Central memory CD4-positive, alpha-beta T cell (primary cell): ENCODE results near the gene RARA.

Experiments
- DNase-seq: peaks from one replicate; pipeline ENCODE4 v3.0.0; 2022

The RARA gene

DNA sequence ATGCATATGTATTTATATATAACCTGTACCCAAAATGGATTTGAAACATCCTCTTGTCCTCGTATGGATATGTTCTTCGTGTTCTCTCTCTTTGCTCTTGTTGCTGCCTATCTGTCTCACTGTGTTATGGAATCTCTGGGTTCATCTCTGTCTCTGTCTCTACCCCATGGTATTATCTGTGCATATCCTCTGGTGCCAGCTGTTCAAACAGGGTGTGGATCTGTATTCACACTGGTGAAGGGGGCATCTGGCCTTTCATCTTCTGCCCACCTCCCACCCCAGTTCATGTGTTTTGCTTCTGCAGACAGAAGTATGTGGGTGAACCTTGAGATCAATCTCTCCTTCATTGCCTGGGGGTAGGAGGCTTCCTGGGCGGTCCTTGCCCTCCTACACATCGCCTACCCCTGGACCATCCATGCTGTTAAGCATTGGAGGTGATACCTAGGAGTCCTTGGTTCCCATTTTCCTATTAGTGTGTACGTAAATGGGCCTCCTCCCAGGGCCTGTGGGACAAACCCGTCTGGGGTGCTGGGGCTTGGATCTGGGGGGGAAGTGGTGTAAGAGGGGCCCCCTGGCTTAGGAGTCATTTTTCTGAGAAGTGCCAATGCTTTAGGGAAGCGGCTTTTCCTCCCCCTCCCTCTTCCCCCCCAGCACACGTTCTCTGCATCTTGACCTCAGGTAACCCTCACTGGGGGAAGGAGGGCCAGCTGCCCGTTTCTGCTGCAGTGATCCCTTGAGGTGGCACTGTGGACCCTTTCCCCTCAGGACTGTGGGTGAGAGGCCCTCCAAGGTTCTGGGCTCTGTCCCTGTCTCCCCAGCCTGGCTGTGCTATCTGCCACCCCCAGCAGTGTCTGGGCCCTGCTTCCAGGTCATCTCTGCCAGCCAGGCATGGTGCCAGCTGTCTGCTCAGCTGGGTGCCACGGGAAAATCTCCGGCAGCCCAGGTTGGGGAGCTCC, 21.1 kb downstream of the RARA start:
- no peak for DNase-seq

DNA sequence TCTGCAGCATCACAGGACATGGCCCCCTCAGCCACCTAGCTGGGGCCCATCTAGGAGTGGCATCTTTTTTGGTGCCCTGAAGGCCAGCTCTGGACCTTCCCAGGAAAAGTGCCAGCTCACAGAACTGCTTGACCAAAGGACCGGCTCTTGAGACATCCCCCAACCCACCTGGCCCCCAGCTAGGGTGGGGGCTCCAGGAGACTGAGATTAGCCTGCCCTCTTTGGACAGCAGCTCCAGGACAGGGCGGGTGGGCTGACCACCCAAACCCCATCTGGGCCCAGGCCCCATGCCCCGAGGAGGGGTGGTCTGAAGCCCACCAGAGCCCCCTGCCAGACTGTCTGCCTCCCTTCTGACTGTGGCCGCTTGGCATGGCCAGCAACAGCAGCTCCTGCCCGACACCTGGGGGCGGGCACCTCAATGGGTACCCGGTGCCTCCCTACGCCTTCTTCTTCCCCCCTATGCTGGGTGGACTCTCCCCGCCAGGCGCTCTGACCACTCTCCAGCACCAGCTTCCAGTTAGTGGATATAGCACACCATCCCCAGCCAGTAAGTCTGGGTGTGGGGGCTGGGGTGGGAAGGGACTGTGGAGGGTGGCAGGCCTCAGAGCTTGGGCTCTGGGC, 22.0 kb downstream of the RARA start:
- DNase-seq = no peak

DNA sequence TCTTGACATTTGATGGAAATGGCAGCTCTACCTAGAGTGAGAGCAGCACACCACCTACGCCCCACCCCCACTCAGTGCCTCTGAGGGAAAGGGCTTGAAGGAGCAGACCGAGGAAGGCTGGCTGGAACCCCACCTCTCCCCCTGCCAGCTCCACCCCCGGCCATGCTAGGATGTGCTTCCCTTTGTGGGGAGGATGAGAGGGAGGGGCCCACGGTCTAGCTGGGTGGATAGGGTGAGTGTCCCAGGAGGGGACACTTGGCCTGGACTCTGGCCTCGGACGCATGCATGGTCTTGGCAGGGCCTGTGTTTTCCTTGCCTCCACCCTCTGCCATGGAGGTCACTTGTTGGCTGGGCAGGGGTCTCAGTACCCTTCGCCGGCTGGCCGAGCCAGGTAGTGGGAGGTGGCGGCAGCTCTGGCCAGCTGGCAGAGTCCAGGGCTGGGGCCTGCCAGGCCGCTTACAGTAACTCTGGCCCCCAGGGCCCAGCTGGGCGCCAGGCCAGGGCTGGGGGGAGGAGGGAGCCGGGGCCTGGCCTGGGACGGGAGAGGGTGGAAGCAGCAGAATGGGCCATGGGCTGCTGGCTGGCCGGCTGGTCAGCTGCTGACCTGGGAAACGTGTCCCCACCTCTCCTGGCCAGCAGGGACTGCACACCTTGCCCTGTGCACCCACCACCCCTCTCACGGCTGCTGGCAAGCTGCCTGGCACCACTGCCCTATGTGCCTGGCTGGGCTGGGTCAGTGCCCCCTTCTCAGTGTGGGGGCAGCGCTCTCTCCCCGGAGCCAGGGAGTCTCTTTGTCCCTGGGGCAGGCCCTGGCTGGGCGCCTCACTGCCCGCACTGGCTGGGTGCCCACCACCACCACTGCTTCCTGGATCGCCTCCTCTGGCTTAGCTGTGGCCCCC, 23.0 kb downstream of the RARA start:
- no peak for DNase-seq

DNA sequence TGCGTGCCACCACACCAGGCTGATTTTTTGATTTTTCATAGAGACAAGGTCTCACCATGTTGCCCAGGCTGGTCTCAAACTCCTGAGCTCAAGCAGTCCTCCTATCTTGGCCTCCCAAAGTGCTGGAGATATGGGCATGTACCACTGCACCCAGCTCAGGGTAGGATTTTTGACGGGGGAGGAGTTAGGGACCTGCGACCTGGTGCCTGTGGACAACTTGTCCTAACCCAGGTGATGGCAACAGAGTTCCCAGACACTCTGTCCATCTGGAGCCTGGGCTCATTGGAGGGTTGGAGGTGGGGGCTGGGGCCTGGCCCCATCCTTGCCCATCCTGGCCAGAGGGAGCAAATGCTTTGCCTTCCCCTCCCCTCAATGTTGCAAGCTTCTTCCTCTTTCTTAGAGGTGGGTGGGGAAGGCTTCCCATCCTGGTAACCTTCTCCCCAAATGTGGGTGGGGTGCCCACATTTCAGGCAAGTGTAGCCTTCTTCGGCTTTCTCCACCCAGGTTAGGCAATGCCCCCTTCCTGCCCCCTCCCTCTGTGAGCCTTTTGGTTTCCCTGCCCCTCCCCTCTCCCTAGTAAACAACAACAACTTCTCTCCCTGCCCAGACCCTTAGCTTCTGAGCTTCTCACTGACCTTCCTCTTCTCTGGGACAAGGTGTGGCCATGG, 24.9 kb downstream of the RARA start:
- DNase-seq = no peak

DNA sequence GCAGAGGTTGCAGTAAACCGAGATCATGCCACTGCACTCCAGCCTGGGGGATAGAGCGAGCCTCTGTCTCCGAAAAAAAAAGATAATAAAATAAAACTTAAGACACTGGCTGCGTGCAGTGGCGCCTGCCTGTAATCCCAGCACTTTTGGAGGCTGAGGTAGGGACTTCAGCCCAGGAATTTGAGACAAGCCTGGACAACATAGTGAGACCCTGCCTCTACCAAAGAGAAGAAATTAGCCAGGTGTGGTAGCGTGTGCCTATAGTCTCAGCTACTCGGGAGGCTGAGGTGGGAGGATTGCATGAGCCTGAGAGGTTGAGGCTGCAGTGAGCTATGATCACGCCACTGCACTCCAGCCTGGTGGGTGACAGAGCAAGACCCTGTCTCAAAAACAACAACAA, 26.6 kb downstream of the RARA start:
- no peak for DNase-seq

DNA sequence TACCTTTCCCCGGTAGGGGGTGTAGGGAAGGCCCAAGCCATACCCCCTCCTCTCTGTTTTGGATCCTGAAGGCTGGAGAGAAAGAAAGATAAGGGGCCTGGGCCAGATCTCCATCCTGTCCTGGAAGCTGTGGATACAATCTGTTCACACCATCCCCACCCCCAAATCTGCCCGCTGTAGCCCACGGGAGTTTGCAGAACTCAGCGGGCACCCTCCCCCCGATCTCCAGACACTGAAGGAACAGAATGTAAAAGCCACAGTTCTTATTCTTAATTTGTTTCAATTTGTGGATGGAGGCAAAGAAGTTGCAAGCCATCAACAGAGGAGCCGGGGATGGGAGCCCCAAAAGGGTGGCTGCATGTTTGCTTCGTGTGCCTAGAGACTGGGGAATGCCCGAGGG, 28.4 kb downstream of the RARA start:
- no peak for DNase-seq

DNA sequence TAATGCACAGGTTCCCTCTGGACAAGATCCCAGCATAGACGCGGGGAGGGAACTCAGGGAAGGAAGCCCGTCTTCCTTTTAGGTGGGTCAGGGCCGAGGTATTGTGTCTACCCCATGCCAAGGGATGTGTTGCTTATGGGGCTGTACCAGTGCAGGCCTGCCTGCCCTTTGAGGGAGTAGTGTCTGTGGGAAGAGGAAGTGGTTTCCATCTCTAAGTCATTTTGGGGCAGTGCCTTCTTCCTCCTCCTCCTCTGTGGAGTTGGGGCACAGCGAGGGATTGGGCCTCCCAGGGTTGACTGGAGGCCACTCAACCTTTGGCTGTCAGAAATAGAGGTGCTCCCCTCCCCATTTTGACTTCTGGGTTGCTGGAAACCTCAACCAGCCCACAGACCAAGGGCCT, 29.1 kb downstream of the RARA start:
- no peak for DNase-seq

DNA sequence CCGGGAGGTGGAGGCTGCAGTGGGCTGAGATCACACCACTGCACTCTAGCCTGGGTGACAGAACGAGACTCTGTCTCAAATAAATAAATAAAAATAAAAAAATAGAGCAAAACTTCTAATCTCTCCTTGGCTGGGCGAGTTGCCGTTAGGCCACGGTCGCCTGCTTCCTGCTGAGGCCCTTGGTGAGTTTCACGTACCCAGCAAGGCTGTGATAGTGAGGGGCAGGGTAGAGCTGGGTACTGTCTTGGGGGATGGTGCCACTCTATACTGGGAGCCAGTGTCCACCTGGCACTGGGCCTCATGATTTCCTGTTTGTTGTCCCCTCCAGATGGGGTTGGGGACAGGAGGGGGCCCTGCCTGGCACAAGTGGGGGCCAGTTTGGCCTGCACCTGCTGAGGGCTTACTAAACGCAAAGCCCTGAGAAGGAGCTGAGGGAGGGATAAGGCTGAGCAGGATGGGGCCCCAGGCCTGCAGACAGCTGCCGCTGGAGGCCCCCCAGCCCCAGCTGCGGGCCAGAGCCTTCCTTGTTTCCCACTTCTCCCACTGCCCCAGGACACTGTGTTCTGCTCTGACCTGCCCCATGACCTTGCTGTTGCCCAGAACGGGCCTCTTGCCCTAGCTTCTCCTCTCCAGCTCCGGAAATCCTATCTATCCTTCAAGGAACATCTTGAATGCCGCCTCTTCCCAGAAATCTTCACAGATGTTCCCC, 30.1 kb downstream of the RARA start:
- no peak for DNase-seq

DNA sequence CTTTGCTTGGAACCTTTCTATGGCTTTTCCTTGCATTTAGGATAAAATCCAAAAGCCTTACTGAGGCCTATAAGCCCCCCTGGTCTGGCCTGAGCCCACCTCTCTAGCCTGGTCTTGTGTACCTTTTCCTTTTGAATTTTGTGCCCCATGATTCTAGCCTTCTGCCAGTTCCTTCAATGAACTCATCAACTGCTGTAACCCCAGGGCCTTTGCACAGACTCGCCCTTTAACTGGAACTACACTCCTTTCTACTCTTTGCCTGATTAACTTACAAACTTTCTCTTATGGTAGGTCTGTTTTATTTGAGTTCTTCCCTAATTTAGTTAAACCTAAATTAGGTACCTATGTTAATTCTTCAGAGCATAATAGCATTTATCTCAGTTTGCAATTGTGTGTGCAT, 31.3 kb downstream of the RARA start:
- DNase-seq = no peak

DNA sequence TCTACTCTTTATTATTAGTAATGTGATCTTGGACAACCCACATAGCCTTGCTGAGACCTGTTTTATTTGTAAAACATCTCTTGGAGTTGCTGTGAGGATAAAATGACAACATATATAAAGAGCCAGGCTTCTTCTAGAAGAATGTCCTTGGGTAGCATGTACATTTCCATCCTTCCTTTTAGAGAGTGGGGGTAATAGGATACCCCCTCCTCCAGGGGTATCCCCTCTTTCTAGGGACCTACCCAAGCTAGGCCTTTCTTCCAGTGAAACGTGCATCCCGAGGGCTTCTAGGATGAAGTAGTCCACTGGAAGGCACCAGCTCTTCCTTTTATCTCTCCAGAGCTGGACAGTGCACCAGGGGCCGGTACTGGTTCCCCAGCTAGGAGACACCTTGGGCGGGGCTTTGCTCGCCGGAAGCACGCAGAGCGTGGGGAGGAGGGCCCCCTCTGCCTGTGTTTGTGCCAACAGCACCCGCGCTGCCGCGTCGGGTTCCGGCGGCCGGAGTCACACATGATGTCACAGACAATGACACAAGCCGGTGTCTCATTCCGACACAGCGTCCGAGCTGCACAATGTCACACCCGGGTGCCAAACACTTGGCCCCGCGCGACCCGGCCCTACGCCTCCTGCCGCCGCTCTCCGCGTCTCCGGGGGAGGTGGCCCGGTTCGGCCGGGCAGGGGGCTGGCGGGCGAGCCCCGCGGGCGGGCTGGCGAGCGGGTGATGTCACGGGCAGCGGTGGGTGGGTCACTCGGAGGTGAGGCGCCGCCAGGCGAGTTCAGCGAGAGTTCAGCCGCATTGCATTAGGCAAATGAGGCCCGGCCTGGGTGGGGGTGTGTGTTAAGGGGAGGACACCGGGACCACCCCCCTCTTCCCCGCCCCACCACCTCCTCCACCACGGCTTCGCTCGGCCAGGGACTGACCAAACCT, 32.2 kb downstream of the RARA start:
- peak; percentile 90 for DNase-seq

DNA sequence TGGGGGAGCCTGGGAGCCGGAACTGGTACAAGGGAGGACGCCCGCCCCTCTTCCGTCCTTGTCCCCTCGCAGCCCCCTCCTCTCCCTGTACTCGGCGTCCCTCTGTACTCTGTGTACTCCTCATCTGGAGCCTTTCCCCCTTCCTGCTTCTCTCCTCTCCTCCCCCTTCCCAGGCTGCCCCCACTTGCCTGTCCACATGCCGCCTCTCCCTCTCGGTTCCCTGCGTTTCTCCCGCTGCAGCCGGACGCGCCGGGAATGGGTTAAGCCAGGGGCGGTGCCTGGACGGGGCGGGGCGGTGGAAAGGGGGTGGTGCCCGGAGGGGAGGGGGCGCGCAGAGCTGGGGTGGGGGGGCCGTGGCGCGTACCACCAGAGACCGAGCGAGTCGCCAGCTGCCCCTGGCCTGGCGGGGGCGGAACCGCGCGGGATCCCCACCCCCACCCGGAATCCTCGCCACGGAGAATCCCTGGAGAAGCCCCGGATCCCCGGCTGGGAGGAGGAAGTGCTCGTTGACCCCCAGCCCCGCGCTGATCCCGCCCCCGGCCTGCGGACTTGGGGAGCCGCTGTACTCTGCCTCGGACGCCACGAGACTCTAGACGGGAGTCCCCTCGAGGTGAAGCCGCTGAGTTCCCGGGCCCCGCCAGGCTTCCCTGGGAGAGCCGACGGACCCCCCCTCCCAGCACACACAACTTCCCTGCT, 33.0 kb downstream of the RARA start:
- DNase-seq = no peak

DNA sequence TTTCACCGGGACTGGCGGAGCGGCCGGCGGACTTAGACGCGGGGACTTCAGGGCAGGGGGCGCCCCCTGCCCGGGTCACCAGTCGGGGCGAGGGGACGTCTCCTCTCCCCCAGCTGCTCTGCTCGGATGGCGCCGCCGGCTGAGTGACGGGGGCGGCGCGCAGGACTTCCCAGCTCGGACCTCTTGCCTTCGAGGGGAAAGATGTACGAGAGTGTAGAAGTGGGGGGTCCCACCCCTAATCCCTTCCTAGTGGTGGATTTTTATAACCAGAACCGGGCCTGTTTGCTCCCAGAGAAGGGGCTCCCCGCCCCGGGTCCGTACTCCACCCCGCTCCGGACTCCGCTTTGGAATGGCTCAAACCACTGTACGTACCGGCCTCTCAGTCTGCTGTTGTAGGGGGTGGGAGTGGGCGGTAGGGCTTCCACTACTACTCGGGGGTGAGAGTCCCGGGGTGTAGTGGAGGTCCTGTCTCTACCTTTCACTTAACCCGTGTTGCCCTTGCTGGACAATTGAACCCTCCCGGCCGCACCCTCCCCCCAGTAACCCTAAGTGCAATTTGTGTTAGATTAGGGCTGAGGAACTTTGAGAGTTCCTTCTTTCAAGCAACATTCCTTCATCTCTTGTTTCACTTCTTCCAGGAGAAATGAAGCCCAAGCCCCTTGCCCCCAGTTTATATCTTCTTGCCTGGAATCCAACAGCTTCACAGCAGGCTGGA, 33.7 kb downstream of the RARA start:
- no peak for DNase-seq

DNA sequence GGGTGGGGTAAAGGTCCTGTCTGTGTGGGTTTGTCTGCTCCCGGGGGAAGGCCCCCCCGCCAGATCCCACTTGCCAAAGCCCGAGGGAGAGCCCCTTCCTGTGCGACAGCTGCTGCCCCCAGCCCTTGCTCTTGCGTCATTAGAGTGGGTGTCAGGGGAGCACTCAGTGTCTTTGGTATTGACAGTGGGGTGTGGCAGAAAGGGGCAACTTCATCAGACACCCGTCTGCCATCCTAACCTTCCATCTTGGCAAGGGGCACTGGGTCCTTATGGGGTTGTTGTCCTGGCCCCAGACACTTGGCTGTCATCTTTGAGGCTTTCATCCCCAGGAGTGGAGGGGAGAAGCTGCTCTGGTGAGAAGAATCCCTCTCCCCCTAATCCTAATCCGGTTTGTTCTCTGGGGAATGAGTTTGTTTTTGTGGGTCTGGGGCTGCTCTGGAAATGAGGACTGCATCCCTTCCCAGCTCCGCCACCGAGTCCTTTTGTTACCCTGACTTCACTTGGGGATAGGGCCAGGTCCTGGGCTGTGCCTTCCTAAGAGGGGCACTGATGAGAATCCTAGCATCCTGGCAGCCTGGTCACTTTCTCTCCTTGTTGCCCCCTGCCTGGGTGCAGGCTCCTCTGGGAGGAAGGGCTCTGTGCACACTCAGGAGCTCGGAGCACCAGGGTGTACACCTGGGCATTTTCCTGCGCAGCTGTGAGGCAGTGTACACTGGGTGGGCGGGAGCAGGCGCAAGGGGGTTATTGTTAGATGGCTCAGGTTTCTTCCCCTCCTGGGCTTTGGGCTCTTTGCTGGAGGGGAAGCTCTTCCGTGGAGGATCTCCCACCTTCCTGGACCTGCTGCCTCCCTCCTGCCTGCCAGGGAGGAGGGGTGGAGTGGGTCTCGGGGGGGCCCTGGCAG, 34.5 kb downstream of the RARA start:
- no peak for DNase-seq

DNA sequence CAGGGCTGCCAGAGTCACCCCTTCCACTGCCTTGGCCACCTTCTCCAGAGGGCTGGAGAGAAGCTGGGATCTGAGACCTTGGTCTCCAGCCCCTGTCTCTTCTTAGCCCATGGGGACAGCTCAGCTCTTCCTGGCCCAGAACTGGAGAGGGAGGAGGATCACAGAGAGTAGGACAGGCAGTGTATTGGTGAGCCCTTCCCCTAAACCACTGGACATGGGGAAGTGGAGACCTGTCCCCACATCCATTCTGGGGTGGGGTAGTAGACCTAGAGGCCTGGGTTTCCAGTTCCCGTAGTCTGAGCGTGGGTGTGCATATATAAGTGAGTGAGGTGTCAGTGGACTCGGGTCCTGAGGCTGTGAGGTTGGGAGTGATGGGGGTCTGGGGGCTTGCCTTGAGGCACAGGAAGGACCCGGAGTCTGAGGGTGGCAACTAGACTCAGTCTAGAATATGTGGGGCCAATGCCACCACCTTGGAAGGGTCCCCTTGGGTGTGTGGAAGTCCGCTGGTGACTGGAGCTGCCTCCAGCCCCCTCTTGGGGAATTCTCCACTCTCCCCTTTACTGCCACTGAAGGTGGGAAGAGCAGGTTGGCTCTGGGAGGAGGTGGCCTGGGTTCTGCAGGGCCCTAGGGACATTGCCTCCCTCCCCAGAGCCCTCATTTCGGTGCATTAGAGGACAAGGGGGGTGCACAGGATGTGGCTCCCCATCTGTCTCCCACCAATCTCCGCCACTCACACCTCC, 35.6 kb downstream of the RARA start:
- no peak for DNase-seq

DNA sequence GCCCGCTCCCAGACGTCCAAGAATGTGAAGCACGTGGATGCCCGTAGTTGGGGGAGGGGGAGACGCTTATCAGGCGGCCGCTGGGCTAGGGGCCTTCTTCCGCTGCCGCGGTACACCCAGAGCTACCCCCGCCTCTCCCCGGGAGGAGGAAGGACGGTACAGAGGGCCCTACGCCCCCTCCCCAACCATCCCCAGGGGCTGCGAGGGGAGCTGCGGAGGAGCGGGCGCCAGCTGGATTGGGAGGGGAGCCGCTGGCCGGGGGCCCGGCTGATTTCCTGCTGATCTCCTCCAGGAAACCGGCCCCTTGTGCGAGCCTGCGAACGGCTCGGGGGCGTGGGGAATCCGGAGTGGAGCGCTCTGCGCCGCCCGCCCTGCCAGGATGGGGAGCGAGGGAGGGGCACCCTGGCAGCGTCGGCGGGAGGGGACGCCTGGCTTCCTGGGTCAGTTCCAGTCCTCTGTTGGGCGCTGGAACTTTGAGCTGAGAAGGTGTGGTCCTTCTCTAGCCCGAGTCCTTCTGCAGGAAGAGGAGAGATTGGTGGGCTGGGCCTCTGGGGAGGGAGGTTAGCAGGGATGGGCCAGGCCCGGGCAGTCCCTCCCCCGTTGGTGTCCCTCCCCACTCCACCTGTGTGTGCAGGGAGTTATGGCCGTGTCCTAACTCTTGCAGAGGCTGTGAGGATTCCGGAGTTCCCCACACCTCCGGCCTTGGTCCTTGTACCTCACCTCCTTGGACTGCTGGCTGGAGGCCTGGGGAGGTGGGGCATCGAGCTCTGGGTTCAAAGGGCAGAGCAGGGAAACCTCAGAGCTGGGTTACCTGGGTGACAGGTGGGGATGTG, 36.4 kb downstream of the RARA start:
- DNase-seq = peak; percentile 28

DNA sequence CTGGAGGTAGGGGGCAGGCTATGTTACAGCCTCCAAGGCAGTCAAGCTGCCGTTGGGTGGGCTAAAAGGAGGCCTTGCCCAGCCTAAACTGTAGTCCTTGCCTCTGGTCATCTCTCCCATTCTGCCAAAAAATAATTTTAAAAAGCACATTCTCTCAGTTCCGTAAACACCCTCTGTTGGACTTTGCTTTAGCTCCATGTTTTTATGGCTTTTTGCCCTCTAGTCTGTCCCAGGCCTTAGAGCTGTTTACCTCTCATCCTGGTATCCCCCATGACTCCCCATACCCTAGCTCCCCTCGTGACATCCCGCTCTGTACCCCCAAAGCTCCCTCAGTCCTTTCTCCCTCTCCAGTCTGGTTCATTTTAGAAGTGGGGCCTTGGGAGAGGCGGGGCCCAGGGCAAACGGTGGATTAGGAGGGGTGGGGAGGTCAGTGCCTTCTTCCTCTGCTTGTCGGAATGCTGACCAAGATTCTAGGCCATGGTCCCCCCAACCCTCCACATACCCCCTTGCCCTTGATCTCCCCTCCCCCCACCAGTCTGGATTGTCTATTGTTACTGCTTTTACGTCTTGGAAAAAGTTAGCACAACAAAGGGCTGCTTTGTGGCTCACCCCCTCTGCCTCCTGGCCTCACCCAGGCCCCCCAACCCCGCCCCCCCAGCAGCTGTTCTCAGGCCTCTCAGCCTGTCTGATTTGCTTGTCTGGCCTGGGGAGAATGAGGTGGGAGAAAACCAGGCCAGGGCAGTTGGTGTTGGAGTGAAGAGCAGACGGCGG, 37.2 kb downstream of the RARA start:
- DNase-seq = no peak
